Esophagus squamous epithelium (tissue), 5 donors: ENCODE measurements around the gene ATP2B3. TPM values are rescaled to one million over a fixed set of nuclear protein-coding genes. Genes with fewer than 3 reads are reported as not detected.

Experiments used
- DNase-seq: peaks from one replicate; lab custom pipeline; 2025; lab: John Stamatoyannopoulos, UW
- H3K27ac ChIP-seq, 4 donors: fragments of 200-600 bp; sonication (generic); one replicate each; pipeline ENCODE4 v1.5.1; 2016 to 2019; ENCODE audit warnings: mild to moderate bottlenecking in 1 of 4
- H3K27me3 ChIP-seq, 4 donors: fragments of 200-600 bp; sonication (generic); 1 replicate in 3 of 4; 2 replicates in 1 of 4; pipeline versions ENCODE4 v1.5.1 to v1.6.0; 2017 to 2021; ENCODE audit warnings: antibody characterized with exemption in 1 of 4
- H3K36me3 ChIP-seq, 3 donors: fragments of 200-600 bp; sonication (generic); one replicate each; pipeline ENCODE4 v1.5.1; 2016 to 2019
- H3K4me1 ChIP-seq, 3 donors: fragments of 200-600 bp; sonication (generic); one replicate each; pipeline ENCODE4 v1.5.1; 2017 to 2019
- H3K4me3 ChIP-seq, 4 donors: fragments of 200-600 bp; sonication (generic); 1 replicate in 3 of 4; 2 replicates in 1 of 4; pipeline ENCODE4 v1.5.1; 2016 to 2019; ENCODE audit warnings: mild to moderate bottlenecking in 2 of 4, moderate library complexity in 1 of 4
- H3K9me3 ChIP-seq, 3 donors: fragments of 200-600 bp; sonication (generic); one replicate each; pipeline ENCODE4 v1.5.1; 2016 to 2019
- CTCF ChIP-seq, 6 experiments: fragments of 450-650 bp in 4 of 6; fragments of 200-600 bp in 2 of 6; sonication (generic) in 2 of 6; IDR thresholded peaks; one replicate each; pipeline ENCODE4 v1.5.1; 2016 to 2019; ENCODE audit warnings: antibody characterized with exemption in 6 of 6, mild to moderate bottlenecking in 4 of 6, moderate library complexity in 4 of 6
- POLR2A ChIP-seq, 4 donors: fragments of 450-650 bp; IDR thresholded peaks; one replicate each; pipeline ENCODE4 v1.6.1; 2017; ENCODE audit warnings: antibody characterized with exemption in 4 of 4, mild to moderate bottlenecking in 4 of 4, moderate library complexity in 3 of 4
- WGBS, 2 donors: methylation state at CpG; one replicate each; pipeline ENCODE4 v1.1.5; 2018; 5-methylcytosine and 5-hydroxymethylcytosine counted together
- intact Hi-C: fragments of 100-400 bp; cut with DNase I; formaldehyde crosslinking; loops from one replicate; pipeline ENCODE4 v1.15.0; 2022
- total RNA-seq, 4 donors: library from RNA; depleted of rRNA; stranded (reverse); fragments of >200 nt; gene quantifications; one replicate each; pipeline ENCODE4 v1.1.0, GENCODE V29; 2016
- donor health status: DM: yes; HTN: yes; CAD: no.

ATP2B3 gene
- total RNA-seq, 4 donors from 2014 or later: not detected

- DNase-seq: no peak
- Histone ChIP-seq H3K4me3 (peak overlapping the region; percentile 41 to 75 (median 67)), H3K4me1 (peaks cover 11 to 44% (median 11%) of the 10 kb centered on the region in 3 donors), H3K36me3 (peaks cover 0 to 15% (median under 1%) of the 10 kb centered on the region in 3 donors), H3K9me3 (no peaks in the 10 kb centered on the region), H3K27ac (peak overlapping the region; percentile 72 to 82 (median 77)), H3K27me3 (no peaks in the 10 kb centered on the region)
- no peak for TF ChIP-seq POLR2A (IDR thresholded peaks at IDR 0.05)
- peak in 1 of 6 experiments; percentile 6 for TF ChIP-seq CTCF (IDR thresholded peaks at IDR 0.05)
- intact Hi-C loops: no loop called here
- 31% methylated on average over 19 of the region's 79 CpGs; no CpG with 5 or more reads in 1 of the 2 donors for WGBS, 2 donors
These were observed 82.0 kb downstream of the ATP2B3 start for GRCh38 chrX:153599192-153600031.

DNA sequence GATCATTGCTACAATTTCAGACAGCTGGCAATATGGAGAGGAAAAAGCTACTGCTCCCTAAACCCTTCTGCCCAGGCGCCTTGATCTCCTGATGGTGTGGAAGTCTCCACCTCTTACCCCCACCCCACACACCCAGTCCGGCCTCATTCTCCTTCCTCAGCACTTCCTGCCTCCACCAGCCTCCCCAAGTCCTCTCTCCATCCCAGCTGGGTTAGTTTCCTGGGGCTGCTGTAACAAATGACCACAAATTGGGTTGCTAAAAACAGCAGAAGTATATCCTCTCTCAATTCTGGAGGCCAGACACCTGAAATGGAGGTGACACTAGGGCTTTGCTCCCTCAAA, 82.6 kb downstream of the ATP2B3 start:
- WGBS, 2 donors: 17 to 24% methylated on average over 2 of the region's 2 CpGs
- TF ChIP-seq CTCF (IDR thresholded peaks at IDR 0.05): no peak
- no peak for TF ChIP-seq POLR2A (IDR thresholded peaks at IDR 0.05)

DNA sequence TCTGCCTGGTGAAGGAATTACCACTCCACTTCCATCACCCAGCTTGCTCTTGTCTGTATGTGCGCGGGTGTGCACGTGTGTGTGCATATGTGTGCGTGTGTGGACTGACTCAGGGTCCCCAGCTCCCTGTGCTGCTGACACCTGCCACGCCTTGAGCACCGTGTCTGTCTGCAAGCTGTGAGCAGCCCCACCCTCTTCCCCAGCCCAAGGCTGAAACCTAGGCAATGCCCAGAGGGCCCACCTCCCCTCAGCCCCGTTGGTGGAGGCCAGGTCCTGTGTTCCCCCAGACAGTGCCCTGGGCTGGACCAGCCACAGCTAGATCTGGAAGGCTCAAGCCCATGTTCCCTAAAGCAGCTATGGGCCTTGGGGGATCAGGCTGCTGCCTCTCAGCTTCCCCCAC, 83.5 kb downstream of the ATP2B3 start:
- no peak for DNase-seq
- H3K4me1 ChIP-seq: peaks cover 11 to 36% (median 11%) of the 10 kb centered on the region in 3 donors
- no peak overlapping the region for H3K4me3 ChIP-seq
- intact Hi-C loops: no loop called here
- no peaks in the 10 kb centered on the region for H3K36me3 ChIP-seq
- H3K27ac ChIP-seq: no peak overlapping the region
- TF ChIP-seq POLR2A (IDR thresholded peaks at IDR 0.05): no peak
- H3K27me3 ChIP-seq: no peaks in the 10 kb centered on the region
- no peaks in the 10 kb centered on the region for H3K9me3 ChIP-seq
- whole genome bisulfite sequencing, 2 donors: 40 to 53% methylated on average over 1 to 2 of the region's 7 CpGs

More for the DNA sequence above, 82.6 kb downstream of the ATP2B3 start:
- Histone ChIP-seq H3K27me3 (no peaks in the 10 kb centered on the region), H3K4me1 (peaks cover 11 to 44% (median 11%) of the 10 kb centered on the region in 3 donors), H3K36me3 (peaks cover 0 to 9% (median 0%) of the 10 kb centered on the region in 3 donors), H3K9me3 (no peaks in the 10 kb centered on the region), H3K27ac (peak overlapping the region in 3 of 4 donors; percentile 72 to 82 (median 75)), H3K4me3 (peak overlapping the region; percentile 41 to 75 (median 67))
- intact Hi-C loops: no loop called here
- DNase-seq: no peak

DNA sequence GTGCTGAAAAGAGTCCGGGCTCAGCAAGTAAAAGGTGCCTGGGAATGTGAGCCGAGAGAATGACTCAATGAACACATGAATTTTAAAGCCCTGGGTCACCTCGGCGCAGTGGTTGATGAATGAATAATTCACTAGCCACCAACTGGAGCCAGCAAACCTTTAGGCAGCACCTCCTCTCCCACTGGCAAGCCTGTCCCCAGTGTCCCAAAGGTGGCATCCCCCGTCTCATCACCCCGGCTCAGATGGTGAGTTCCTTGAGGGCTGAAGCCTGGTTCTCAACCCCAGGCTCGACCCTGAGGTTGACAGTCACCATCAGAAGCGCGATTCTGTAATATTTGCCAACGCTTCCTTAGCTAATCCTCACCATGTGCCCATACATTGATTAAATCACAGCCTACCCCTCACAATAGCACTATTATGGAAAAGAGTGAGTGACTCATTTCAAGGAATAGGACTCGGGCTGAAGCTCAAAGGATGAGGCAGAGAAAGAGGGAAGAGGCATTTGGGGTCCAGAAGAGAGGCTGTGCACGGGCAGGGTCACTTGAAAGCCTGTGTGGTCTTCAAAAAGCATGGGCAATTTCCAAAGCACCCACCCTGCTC, 84.2 kb downstream of the ATP2B3 start:
- 73 to 95% methylated on average over 6 to 9 of the region's 12 CpGs for WGBS, 2 donors
- no peaks in the 10 kb centered on the region for H3K27me3 ChIP-seq
- H3K27ac ChIP-seq: no peak overlapping the region
- H3K4me3 ChIP-seq: no peak overlapping the region
- no peaks in the 10 kb centered on the region for H3K36me3 ChIP-seq
- H3K4me1 ChIP-seq: peaks cover 11 to 32% (median 11%) of the 10 kb centered on the region in 3 donors
- intact Hi-C loops: no loop called here
- no peaks in the 10 kb centered on the region for H3K9me3 ChIP-seq
- DNase-seq: no peak
- TF ChIP-seq CTCF (IDR thresholded peaks at IDR 0.05) (no peak), POLR2A (IDR thresholded peaks at IDR 0.05) (no peak)

DNA sequence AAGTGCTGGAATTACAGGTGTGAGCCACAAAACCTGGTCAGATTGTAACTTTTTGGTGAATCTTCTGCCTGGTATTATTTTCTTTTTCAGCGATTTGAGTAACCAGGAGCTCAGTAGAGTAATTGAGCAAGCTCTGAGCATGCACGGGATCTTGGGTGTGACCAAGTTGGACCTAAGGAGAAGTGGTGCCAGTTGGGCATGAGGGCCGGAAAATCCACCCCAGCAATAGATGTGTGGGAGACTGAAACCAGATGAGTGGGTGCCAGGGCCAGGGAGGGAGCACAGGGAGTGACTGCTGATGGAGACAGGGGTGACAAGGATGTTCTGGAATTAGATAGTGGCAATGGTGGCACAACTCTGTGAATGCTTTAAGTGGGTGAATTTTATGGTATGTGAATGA, 85.2 kb downstream of the ATP2B3 start:
- no peak for DNase-seq
- TF ChIP-seq POLR2A (IDR thresholded peaks at IDR 0.05) (no peak), CTCF (IDR thresholded peaks at IDR 0.05) (no peak)
- Histone ChIP-seq H3K27me3 (no peaks in the 10 kb centered on the region), H3K4me3 (no peak overlapping the region), H3K4me1 (peaks cover 11 to 25% (median 11%) of the 10 kb centered on the region in 3 donors), H3K36me3 (no peaks in the 10 kb centered on the region), H3K27ac (no peak overlapping the region), H3K9me3 (no peaks in the 10 kb centered on the region)
- 71 to 89% methylated on average over 1 to 2 of the region's 3 CpGs for WGBS, 2 donors
- intact Hi-C loops: no loop called here
